Body of pancreas (tissue), 4 donors: Measurements from ENCODE around the gene TYRO3. TPM values are rescaled to one million over a fixed set of nuclear protein-coding genes. Genes with fewer than 3 reads are reported as not detected.
"Not testable (repeated sequence)": the region's sequence is repeated elsewhere in the genome, so short reads cannot be mapped to it uniquely, and the experiment has no call there.

Experiments used
- ATAC-seq: fragments of 150-250 bp; one replicate; pipeline ENCODE4 v1.9.1; 2016
- DNase-seq, 4 donors: peaks; one replicate each; pipeline ENCODE4 v3.0.0-alpha.2; 2019
- H3K27ac ChIP-seq, 4 donors: fragments of 200-600 bp; sonication (generic); 1 replicate in 3 of 4; 2 replicates in 1 of 4; pipeline versions ENCODE4 v1.5.1 to v1.6.1; 2016 to 2019; ENCODE audit warnings: mild to moderate bottlenecking in 1 of 4, mixed read lengths in 1 of 4, moderate library complexity in 1 of 4
- H3K27me3 ChIP-seq, 2 donors: fragments of 200-600 bp; sonication (generic); one replicate each; pipeline ENCODE4 v1.6.0; 2016; ENCODE audit warnings: mild to moderate bottlenecking in 1 of 2
- H3K36me3 ChIP-seq, 2 donors: fragments of 200-600 bp; sonication (generic); replicated peaks in 1 of 2; 2 replicates each; pipeline ENCODE4 v1.5.1; 2016; ENCODE audit warnings: low read depth in 2 of 2; ENCODE audit not compliant: insufficient read depth in 1 of 2
- H3K4me1 ChIP-seq: fragments of 200-600 bp; sonication (generic); one replicate; pipeline ENCODE4 v1.6.0; 2016
- H3K4me3 ChIP-seq, 2 donors: fragments of 200-600 bp; sonication (generic); 1 replicate in 1 of 2; 2 replicates in 1 of 2; pipeline ENCODE4 v1.5.1; 2016 to 2019
- H3K9me3 ChIP-seq, 3 donors: fragments of 200-600 bp; sonication (generic); 1 replicate in 2 of 3; 2 replicates in 1 of 3; pipeline ENCODE4 v1.5.1; 2016
- POLR2A ChIP-seq, 3 donors: fragments of 450-650 bp; IDR thresholded peaks; one replicate each; pipeline ENCODE4 v1.6.1; 2016; ENCODE audit warnings: antibody characterized with exemption in 3 of 3, mild to moderate bottlenecking in 2 of 3
- WGBS, 2 donors: methylation state at CpG; one replicate each; pipeline ENCODE4 v1.1.5; 2017; 5-methylcytosine and 5-hydroxymethylcytosine counted together
- intact Hi-C: fragments of 100-400 bp; cut with DNase I; formaldehyde crosslinking; loops from one replicate; pipeline ENCODE4 v1.15.1; 2023
- total RNA-seq, 2 donors: library from RNA; depleted of rRNA; stranded (reverse); fragments of >200 nt; gene quantifications; one replicate each; pipeline ENCODE4 v1.1.0, GENCODE V29; 2016
- TF ChIP-seq, protein P1 (sequence below), 7 experiments: fragments of 450-650 bp in 4 of 7; fragments of 200-600 bp in 3 of 7; sonication (generic) in 3 of 7; IDR thresholded peaks; one replicate each; pipeline ENCODE4 v1.5.1; 2016 to 2019; ENCODE audit warnings: antibody characterized with exemption in 7 of 7

Gene TYRO3
- total RNA-seq, 2 donors from 2014 or later: 10.9 to 12.5 TPM

DNA sequence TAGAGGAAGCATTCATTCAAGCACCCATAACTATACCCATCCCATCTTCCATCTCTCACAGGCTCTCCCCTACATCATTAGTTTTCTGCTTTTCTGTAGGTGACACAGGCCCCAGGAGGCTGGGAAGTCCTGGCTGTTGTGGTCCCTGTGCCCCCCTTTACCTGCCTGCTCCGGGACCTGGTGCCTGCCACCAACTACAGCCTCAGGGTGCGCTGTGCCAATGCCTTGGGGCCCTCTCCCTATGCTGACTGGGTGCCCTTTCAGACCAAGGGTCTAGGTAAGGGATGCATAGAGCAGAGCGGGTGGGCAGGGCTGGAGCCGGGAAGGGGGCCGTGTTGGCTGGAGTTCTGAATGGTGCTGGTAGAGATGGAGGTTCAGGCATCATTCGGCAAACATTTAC lies 8.2 kb downstream of the TYRO3 start:
- TF ChIP-seq POLR2A (IDR thresholded peaks at IDR 0.05): no peak
- TF ChIP-seq, protein P1, sequence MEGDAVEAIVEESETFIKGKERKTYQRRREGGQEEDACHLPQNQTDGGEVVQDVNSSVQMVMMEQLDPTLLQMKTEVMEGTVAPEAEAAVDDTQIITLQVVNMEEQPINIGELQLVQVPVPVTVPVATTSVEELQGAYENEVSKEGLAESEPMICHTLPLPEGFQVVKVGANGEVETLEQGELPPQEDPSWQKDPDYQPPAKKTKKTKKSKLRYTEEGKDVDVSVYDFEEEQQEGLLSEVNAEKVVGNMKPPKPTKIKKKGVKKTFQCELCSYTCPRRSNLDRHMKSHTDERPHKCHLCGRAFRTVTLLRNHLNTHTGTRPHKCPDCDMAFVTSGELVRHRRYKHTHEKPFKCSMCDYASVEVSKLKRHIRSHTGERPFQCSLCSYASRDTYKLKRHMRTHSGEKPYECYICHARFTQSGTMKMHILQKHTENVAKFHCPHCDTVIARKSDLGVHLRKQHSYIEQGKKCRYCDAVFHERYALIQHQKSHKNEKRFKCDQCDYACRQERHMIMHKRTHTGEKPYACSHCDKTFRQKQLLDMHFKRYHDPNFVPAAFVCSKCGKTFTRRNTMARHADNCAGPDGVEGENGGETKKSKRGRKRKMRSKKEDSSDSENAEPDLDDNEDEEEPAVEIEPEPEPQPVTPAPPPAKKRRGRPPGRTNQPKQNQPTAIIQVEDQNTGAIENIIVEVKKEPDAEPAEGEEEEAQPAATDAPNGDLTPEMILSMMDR (IDR thresholded peaks at IDR 0.05): no peak
- Histone ChIP-seq H3K4me1 (peaks cover 8% of the 10 kb centered on the region), H3K27ac (peak overlapping the region in 1 of 4 donors; percentile 80), H3K4me3 (no peak overlapping the region), H3K27me3 (no peaks in the 10 kb centered on the region), H3K9me3 (no peaks in the 10 kb centered on the region), H3K36me3 (no peaks in the 10 kb centered on the region)
- no peak for DNase-seq
- 81 to 94% methylated on average over 3 to 6 of the region's 6 CpGs for WGBS, 2 donors
- ATAC-seq: no peak
- intact Hi-C loops: no loop called here

GRCh38 chr15:41567862-41568261 lies 8.8 kb downstream of the TYRO3 start:
- ATAC-seq (no peak), DNase-seq (no peak)
- Histone ChIP-seq H3K36me3 (no peaks in the 10 kb centered on the region), H3K27me3 (no peaks in the 10 kb centered on the region), H3K27ac (peak overlapping the region; percentile 25 to 80 (median 58)), H3K4me1 (peaks cover 8% of the 10 kb centered on the region), H3K4me3 (no peak overlapping the region), H3K9me3 (no peaks in the 10 kb centered on the region)
- intact Hi-C loops: no loop called here
- WGBS, 2 donors: 68 to 85% methylated on average over 2 to 4 of the region's 4 CpGs
- TF ChIP-seq, protein P1 (IDR thresholded peaks at IDR 0.05): no peak
- TF ChIP-seq POLR2A (IDR thresholded peaks at IDR 0.05): no peak

GRCh38 chr15:41568350-41569017 lies 9.5 kb downstream of the TYRO3 start:
- peak overlapping the region; percentile 25 to 80 (median 58) for H3K27ac ChIP-seq
- 54 to 67% methylated on average over 4 to 8 of the region's 8 CpGs for WGBS, 2 donors
- H3K4me1 ChIP-seq: peaks cover 8% of the 10 kb centered on the region
- H3K27me3 ChIP-seq: no peaks in the 10 kb centered on the region
- H3K9me3 ChIP-seq: no peaks in the 10 kb centered on the region
- TF ChIP-seq POLR2A (IDR thresholded peaks at IDR 0.05): peak in 2 of 3 donors; percentile 27 to 28
- TF ChIP-seq, protein P1 (IDR thresholded peaks at IDR 0.05): no peak
- H3K36me3 ChIP-seq: no peaks in the 10 kb centered on the region
- no peak overlapping the region for H3K4me3 ChIP-seq
- DNase-seq (peak; percentile 66 to 83 (median 74)), ATAC-seq (peak; percentile 86)
- intact Hi-C loops: no loop called here

GRCh38 chr15:41569232-41569631 lies 10.2 kb downstream of the TYRO3 start:
- intact Hi-C loops, H3K27me3 ChIP-seq, ATAC-seq, DNase-seq, H3K4me3 ChIP-seq, H3K9me3 ChIP-seq, H3K27ac ChIP-seq, H3K36me3 ChIP-seq, H3K4me1 ChIP-seq: not testable (repeated sequence)
- WGBS, 2 donors: 93 to 100% methylated on average over 1 of the region's 1 CpG

GRCh38 chr15:41570764-41571163 lies 11.8 kb downstream of the TYRO3 start:
- Histone ChIP-seq H3K4me1 (peaks cover 15% of the 10 kb centered on the region), H3K36me3 (no peaks in the 10 kb centered on the region), H3K27ac (no peak overlapping the region), H3K9me3 (no peaks in the 10 kb centered on the region), H3K27me3 (no peaks in the 10 kb centered on the region), H3K4me3 (no peak overlapping the region)
- TF ChIP-seq, protein P1 (IDR thresholded peaks at IDR 0.05): no peak
- no peak for TF ChIP-seq POLR2A (IDR thresholded peaks at IDR 0.05)
- whole genome bisulfite sequencing, 2 donors: 82 to 89% methylated on average over 3 of the region's 3 CpGs
- DNase-seq (no peak), ATAC-seq (no peak)
- intact Hi-C loops: no loop called here
